A673 (cell line): ENCODE results near the gene VSIG2. TPM values are rescaled to one million over a fixed set of nuclear protein-coding genes. Genes with fewer than 3 reads are reported as not detected.

Source experiments
- BruUV-seq: library from RNA; stranded (reverse); fragments of 400-500 nt; replicated peaks from 2 replicates; lab custom pipeline; 2021; lab: Mats Ljungman, UMichigan
- CTCF ChIA-PET: fragments of 300-600 bp; sonication (Branson Sonifier 250); formaldehyde crosslinking; loops from one replicate; lab custom pipeline; 2022; ENCODE audit warnings: antibody characterized with exemption; lab: Charles Lee
- POLR2A ChIA-PET: fragments of 300-600 bp; sonication (Branson Sonifier 250); formaldehyde crosslinking; loops from one replicate; lab custom pipeline; 2022; ENCODE audit warnings: antibody characterized with exemption; ENCODE audit not compliant: low non-redundant PET; lab: Charles Lee
- DNase-seq: peaks from one replicate; pipeline ENCODE4 v3.0.0-alpha.2; 2015; ENCODE audit warnings: low spot score
- H3K27ac ChIP-seq: fragments of 200-600 bp; sonication (generic); 2 replicates; pipeline ENCODE4 v1.5.1; 2016; ENCODE audit warnings: mixed run types, low read depth, mild to moderate bottlenecking, mixed read lengths, antibody characterized with exemption, low read length; ENCODE audit not compliant: poor library complexity, severe bottlenecking
- H3K27me3 ChIP-seq: fragments of 200-600 bp; sonication (generic); replicated peaks from 2 replicates; pipeline ENCODE4 v1.6.1; 2017; ENCODE audit warnings: mixed run types, low read depth, mild to moderate bottlenecking, mixed read lengths, antibody characterized with exemption, low read length; ENCODE audit not compliant: insufficient read depth, poor library complexity
- H3K36me3 ChIP-seq: fragments of 200-600 bp; sonication (generic); 2 replicates; pipeline ENCODE4 v1.6.1; 2016; ENCODE audit warnings: mixed run types, mild to moderate bottlenecking, mixed read lengths, antibody characterized with exemption, low read length; ENCODE audit not compliant: insufficient read depth, poor library complexity, severe bottlenecking
- H3K4me1 ChIP-seq: fragments of 200-600 bp; sonication (generic); 2 replicates; pipeline ENCODE4 v1.6.1; 2017; ENCODE audit warnings: mixed run types, mild to moderate bottlenecking, mixed read lengths, antibody characterized with exemption, low read length; ENCODE audit not compliant: insufficient read depth, poor library complexity, severe bottlenecking
- H3K4me3 ChIP-seq: fragments of 200-600 bp; sonication (generic); 2 replicates; pipeline ENCODE4 v1.5.1; 2016; ENCODE audit warnings: low read depth, mixed run types, mild to moderate bottlenecking, mixed read lengths, low read length; ENCODE audit not compliant: poor library complexity, severe bottlenecking
- H3K9me3 ChIP-seq: fragments of 200-600 bp; sonication (generic); 2 replicates; pipeline ENCODE4 v1.6.1; 2016; ENCODE audit warnings: mixed run types, low read depth, mild to moderate bottlenecking, mixed read lengths, antibody characterized with exemption, low read length; ENCODE audit not compliant: poor library complexity, severe bottlenecking
- EZH2 ChIP-seq: fragments of 200-600 bp; sonication (generic); IDR thresholded peaks from 2 replicates; pipeline ENCODE4 v1.6.1; 2017; ENCODE audit warnings: borderline replicate concordance, low read depth, mild to moderate bottlenecking, mixed read lengths, antibody characterized with exemption, low read length; ENCODE audit not compliant: poor library complexity, severe bottlenecking
- intact Hi-C: fragments of 100-400 bp; cut with micrococcal nuclease; formaldehyde crosslinking; loops from one replicate; pipeline ENCODE4 v1.10.0; 2022; ENCODE audit not compliant: unreplicated experiment
- total RNA-seq: library from RNA; stranded (reverse); gene quantifications from 2 replicates; pipeline ENCODE4 v1.2.3, GENCODE V29; 2021
- TF ChIP-seq, protein P1 (sequence below): fragments of 300-800, 200-600 bp; sonication (generic); conservative IDR thresholded peaks from 2 replicates; pipeline ENCODE4 v1.5.1; 2017; ENCODE audit warnings: low read depth, mild to moderate bottlenecking, antibody characterized with exemption, low read length, moderate library complexity, mixed read lengths

VSIG2 gene
- total RNA-seq, 1 experiment from 2014 or later: not detected

DNA sequence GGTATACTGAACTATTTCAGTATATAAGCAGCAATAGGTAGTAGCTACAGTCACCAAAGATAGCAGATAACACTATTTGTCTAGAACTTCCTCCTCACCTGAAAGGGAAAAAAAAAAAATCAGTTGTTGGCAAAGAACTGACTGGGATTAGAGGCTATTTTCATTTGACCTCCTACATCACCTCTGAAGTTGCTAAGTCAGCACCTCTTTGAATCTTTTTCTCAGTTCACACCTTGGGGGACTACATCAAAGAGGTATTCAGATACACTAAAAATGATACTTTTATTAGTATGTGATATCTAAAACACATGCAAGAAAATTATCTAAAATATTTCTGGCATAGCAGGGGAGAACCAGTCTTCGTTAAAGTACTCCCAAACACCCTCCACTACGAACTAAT, 32.0 kb upstream of the VSIG2 start:
- Histone ChIP-seq H3K4me3 (no peak overlapping the region), H3K4me1 (peaks cover 4% of the 10 kb centered on the region), H3K36me3 (no peaks in the 10 kb centered on the region), H3K27me3 (no peaks in the 10 kb centered on the region), H3K9me3 (no peaks in the 10 kb centered on the region), H3K27ac (no peak overlapping the region)
- no TSS peak for BruUV-seq
- TF ChIP-seq EZH2: no peak
- TF ChIP-seq, protein P1, sequence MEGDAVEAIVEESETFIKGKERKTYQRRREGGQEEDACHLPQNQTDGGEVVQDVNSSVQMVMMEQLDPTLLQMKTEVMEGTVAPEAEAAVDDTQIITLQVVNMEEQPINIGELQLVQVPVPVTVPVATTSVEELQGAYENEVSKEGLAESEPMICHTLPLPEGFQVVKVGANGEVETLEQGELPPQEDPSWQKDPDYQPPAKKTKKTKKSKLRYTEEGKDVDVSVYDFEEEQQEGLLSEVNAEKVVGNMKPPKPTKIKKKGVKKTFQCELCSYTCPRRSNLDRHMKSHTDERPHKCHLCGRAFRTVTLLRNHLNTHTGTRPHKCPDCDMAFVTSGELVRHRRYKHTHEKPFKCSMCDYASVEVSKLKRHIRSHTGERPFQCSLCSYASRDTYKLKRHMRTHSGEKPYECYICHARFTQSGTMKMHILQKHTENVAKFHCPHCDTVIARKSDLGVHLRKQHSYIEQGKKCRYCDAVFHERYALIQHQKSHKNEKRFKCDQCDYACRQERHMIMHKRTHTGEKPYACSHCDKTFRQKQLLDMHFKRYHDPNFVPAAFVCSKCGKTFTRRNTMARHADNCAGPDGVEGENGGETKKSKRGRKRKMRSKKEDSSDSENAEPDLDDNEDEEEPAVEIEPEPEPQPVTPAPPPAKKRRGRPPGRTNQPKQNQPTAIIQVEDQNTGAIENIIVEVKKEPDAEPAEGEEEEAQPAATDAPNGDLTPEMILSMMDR: no peak
- POLR2A ChIA-PET: no interaction called here
- intact Hi-C loops: no loop called here
- CTCF ChIA-PET: no interaction called here
- no peak for DNase-seq

- Histone ChIP-seq H3K27ac (no peak overlapping the region), H3K4me1 (peaks cover 4% of the 10 kb centered on the region), H3K27me3 (no peaks in the 10 kb centered on the region), H3K4me3 (no peak overlapping the region), H3K9me3 (no peaks in the 10 kb centered on the region), H3K36me3 (no peaks in the 10 kb centered on the region)
- no peak for TF ChIP-seq EZH2
- TF ChIP-seq, protein P1: no peak
- intact Hi-C loops: no loop called here
- ChIA-PET POLR2A (no interaction called here), CTCF (no interaction called here)
- no peak for DNase-seq
- BruUV-seq: no TSS peak
Measured at GRCh38 chr11:124783002-124783401, 30.9 kb upstream of the VSIG2 start.

- Histone ChIP-seq H3K27me3 (no peaks in the 10 kb centered on the region), H3K4me3 (no peak overlapping the region), H3K27ac (no peak overlapping the region), H3K9me3 (no peaks in the 10 kb centered on the region), H3K36me3 (no peaks in the 10 kb centered on the region), H3K4me1 (peaks cover 14% of the 10 kb centered on the region)
- intact Hi-C loops: no loop called here
- TF ChIP-seq, protein P1: no peak
- BruUV-seq: no TSS peak
- no peak for DNase-seq
- CTCF ChIA-PET: interaction anchor here (1.0 kb wide), 1 partner anchor 97 kb away, joined by 4 read pairs; no protein-coding TSS in a partner anchor
- POLR2A ChIA-PET: no interaction called here
Measured at GRCh38 chr11:124779568-124779967, 27.5 kb upstream of the VSIG2 start.
